ENCODE measurements around the gene PARD3.

DNA sequence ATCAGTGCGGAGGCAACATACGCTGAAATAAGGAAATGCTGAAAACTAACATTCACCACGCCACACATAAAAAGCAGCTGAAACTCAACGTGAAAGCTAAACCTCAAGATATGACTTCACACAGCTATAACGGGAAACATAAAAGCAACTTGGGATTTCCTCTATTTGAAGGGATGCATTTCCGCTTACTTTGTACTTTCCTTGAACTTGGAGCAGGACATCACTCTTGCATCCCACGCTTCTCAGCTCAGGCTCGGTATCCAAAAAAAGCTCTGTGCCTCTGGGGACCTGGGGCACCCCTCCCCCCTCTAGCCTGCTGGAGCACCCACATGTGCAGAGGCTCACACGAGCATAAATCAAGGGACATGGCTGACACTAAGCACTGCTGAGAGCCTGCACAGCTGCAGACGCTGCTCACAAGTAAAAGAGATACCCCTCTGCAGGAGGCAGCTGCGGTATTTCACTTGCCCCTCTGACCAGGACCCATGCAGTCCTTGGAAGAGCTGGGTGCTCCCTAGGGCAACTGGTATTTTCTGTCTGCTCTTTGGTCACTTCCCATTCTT, 34.2 kb downstream of the PARD3 start:
- TF ChIP-seq CEBPB (IDR thresholded peaks at IDR 0.05; ENCODE audit: low read depth) = no peak
- TF ChIP-seq, protein P1, sequence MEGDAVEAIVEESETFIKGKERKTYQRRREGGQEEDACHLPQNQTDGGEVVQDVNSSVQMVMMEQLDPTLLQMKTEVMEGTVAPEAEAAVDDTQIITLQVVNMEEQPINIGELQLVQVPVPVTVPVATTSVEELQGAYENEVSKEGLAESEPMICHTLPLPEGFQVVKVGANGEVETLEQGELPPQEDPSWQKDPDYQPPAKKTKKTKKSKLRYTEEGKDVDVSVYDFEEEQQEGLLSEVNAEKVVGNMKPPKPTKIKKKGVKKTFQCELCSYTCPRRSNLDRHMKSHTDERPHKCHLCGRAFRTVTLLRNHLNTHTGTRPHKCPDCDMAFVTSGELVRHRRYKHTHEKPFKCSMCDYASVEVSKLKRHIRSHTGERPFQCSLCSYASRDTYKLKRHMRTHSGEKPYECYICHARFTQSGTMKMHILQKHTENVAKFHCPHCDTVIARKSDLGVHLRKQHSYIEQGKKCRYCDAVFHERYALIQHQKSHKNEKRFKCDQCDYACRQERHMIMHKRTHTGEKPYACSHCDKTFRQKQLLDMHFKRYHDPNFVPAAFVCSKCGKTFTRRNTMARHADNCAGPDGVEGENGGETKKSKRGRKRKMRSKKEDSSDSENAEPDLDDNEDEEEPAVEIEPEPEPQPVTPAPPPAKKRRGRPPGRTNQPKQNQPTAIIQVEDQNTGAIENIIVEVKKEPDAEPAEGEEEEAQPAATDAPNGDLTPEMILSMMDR (IDR thresholded peaks at IDR 0.05 in 2 of 3, conservative IDR thresholded peaks at IDR 0.05 in 1 of 3; ENCODE audit: borderline replicate concordance in 1 of 3, insufficient read depth in 1 of 3, low read depth in 2 of 3, low read length in 2 of 3) = no peak
- TF ChIP-seq EZH2 (IDR thresholded peaks at IDR 0.05) = no peak
- TF ChIP-seq POLR2A (IDR thresholded peaks at IDR 0.05; ENCODE audit: borderline replicate concordance, extremely low read depth, insufficient read depth, insufficient read length) = no peak
- TF ChIP-seq, protein P2, sequence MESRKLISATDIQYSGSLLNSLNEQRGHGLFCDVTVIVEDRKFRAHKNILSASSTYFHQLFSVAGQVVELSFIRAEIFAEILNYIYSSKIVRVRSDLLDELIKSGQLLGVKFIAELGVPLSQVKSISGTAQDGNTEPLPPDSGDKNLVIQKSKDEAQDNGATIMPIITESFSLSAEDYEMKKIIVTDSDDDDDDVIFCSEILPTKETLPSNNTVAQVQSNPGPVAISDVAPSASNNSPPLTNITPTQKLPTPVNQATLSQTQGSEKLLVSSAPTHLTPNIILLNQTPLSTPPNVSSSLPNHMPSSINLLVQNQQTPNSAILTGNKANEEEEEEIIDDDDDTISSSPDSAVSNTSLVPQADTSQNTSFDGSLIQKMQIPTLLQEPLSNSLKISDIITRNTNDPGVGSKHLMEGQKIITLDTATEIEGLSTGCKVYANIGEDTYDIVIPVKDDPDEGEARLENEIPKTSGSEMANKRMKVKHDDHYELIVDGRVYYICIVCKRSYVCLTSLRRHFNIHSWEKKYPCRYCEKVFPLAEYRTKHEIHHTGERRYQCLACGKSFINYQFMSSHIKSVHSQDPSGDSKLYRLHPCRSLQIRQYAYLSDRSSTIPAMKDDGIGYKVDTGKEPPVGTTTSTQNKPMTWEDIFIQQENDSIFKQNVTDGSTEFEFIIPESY (IDR thresholded peaks at IDR 0.05; ENCODE audit: extremely low read depth, insufficient replicate concordance, low read length) = no peak
- no peak for TF ChIP-seq CBX3 (IDR thresholded peaks at IDR 0.05; ENCODE audit: low read depth)

Measured in HCT116 (cell line).